Activated T-helper 2 cell treated with anti-CD3 and anti-CD28 coated beads, Interferon-gamma antibody, Interleukin-2, Interleukin-4, amounts not matched to agents 10 μg/mL and 5 μg/mL and 100 μg/mL, durations not matched to agents 14 hours and 24 hours and 36 hours (primary cell): Measurements from ENCODE around the gene EFNB2. TPM values are rescaled to one million over a fixed set of nuclear protein-coding genes. Genes with fewer than 3 reads are reported as not detected.

ENCODE experiments used
- DNase-seq: peaks from one replicate; pipeline ENCODE4 v3.0.0; 2021; ENCODE audit warnings: low spot score
- H3K27ac Mint-ChIP-seq: one replicate; pipeline ENCODE4 v1.8.0; 2021; ENCODE audit warnings: mixed read lengths
- H3K27me3 Mint-ChIP-seq: one replicate; pipeline ENCODE4 v1.8.0; 2021; ENCODE audit warnings: low read depth, mixed read lengths
- H3K36me3 Mint-ChIP-seq: one replicate; pipeline ENCODE4 v1.8.0; 2021; ENCODE audit warnings: low read depth, mixed read lengths
- H3K4me1 Mint-ChIP-seq: one replicate; pipeline ENCODE4 v1.8.0; 2021; ENCODE audit warnings: low read depth, mixed read lengths
- H3K4me3 Mint-ChIP-seq: one replicate; pipeline ENCODE4 v1.8.0; 2021; ENCODE audit warnings: low read depth, mild to moderate bottlenecking, moderate library complexity, mixed read lengths
- H3K9me3 Mint-ChIP-seq: one replicate; pipeline ENCODE4 v1.8.0; 2021; ENCODE audit warnings: mixed read lengths
- intact Hi-C: fragments of 100-400 bp; cut with micrococcal nuclease; formaldehyde crosslinking; loops from one replicate; pipeline ENCODE4 v1.15.1; 2023
- total RNA-seq: library from RNA; stranded (reverse); gene quantifications from 2 replicates; pipeline ENCODE4 v1.2.3, GENCODE V29; 2022

Gene EFNB2
- total RNA-seq, 1 donor from 2014 or later: 0.21 TPM

DNA sequence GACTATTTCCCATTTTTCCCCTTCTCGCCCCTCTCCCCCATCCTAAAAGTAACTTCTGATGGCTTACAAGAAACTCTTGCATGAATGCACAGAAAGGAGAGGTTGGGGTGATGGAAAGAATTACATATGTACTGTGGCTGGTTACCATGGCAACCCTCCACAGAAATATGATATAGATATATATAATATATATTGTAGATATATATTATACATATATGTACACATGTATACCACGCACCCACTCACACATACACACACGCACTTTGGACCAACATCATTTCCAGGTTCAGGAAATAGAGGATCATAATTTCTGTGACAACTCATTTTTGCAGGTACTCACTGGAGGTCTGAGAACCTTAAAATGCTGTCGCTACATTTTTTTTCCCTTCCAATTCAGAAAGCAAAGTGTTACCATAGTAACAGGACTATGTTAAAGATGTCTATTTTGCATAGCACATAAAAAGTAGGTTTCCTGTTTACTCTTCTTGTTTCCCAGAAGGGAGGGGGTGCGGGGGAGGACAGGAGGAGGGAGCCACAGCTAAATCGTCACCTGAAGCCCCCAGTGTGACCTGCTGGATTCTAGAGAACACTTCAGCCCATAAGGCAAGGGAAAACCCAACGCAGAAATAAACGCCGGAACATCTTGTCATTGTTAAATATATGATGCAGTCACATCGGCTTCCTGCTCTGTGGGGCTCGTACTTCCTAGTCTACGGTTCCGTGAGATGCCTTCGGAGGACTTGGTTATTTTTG is 44.7 kb downstream of the EFNB2 start:
- no peaks in the 10 kb centered on the region for H3K36me3 Mint-ChIP-seq
- peak overlapping the region; percentile 22 for H3K4me3 Mint-ChIP-seq
- peaks cover 43% of the 10 kb centered on the region for H3K27me3 Mint-ChIP-seq
- DNase-seq: no peak
- peaks cover 10% of the 10 kb centered on the region for H3K4me1 Mint-ChIP-seq
- H3K27ac Mint-ChIP-seq: peak overlapping the region; percentile 44
- H3K9me3 Mint-ChIP-seq: no peaks in the 10 kb centered on the region
- intact Hi-C loops: loop anchor here (5.0 kb wide), 1 partner anchor 42 kb away; no protein-coding TSS in a partner anchor

GRCh38 chr13:106489849-106490568 is 45.5 kb downstream of the EFNB2 start:
- peaks cover 46% of the 10 kb centered on the region for H3K27me3 Mint-ChIP-seq
- H3K9me3 Mint-ChIP-seq: no peaks in the 10 kb centered on the region
- no peaks in the 10 kb centered on the region for H3K36me3 Mint-ChIP-seq
- intact Hi-C loops: loop anchor here (5.0 kb wide), 1 partner anchor 42 kb away; no protein-coding TSS in a partner anchor
- H3K27ac Mint-ChIP-seq: no peak overlapping the region
- H3K4me1 Mint-ChIP-seq: peaks cover 10% of the 10 kb centered on the region
- H3K4me3 Mint-ChIP-seq: no peak overlapping the region
- DNase-seq: no peak

DNA sequence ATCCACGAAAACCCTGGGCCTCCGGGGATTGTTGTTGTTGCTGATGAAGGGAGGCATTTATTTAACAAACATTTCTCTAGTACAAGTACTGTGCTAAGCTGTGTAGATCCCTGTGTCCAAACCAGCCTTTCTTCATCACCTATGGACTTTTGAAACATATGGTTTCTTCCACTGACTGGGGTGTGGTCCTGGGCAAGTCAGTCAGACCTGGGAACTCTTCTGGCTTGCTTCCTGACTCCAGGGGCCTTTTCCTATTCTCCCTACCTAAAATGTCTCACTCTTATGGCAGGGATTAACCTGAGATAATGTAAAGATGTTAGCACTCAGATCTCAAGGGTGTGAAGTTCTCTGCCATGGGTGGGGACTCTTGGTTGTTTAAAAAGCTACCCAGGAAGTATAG is 46.8 kb downstream of the EFNB2 start:
- Mint-ChIP-seq H3K36me3 (no peaks in the 10 kb centered on the region), H3K4me1 (peaks cover 10% of the 10 kb centered on the region), H3K4me3 (no peak overlapping the region), H3K9me3 (no peaks in the 10 kb centered on the region), H3K27me3 (peaks cover 49% of the 10 kb centered on the region), H3K27ac (no peak overlapping the region)
- no peak for DNase-seq
- intact Hi-C loops: no loop called here

DNA sequence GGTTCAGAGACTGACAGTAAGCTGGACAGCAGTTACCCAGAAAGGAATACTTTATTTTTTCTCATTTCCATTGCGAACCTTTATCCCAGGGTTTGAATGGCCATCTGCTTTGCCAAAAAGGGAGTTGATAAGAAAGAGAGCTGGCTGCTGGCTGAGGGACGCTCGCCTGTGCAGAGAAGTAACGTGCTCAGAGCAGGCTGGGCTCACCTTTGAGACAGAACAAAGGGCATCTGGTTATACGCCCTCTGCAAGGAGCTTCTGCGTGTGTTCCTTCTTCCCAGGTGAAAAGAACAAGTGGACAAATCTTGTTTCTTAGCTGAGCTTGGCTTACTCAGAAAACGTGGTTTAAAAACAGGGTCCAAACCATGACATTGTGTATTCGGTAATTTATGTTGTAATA is 47.4 kb downstream of the EFNB2 start:
- Mint-ChIP-seq H3K9me3 (no peaks in the 10 kb centered on the region), H3K27me3 (peaks cover 52% of the 10 kb centered on the region), H3K27ac (no peak overlapping the region), H3K4me1 (peaks cover 6% of the 10 kb centered on the region), H3K4me3 (no peak overlapping the region), H3K36me3 (no peaks in the 10 kb centered on the region)
- intact Hi-C loops: no loop called here
- DNase-seq: no peak

DNA sequence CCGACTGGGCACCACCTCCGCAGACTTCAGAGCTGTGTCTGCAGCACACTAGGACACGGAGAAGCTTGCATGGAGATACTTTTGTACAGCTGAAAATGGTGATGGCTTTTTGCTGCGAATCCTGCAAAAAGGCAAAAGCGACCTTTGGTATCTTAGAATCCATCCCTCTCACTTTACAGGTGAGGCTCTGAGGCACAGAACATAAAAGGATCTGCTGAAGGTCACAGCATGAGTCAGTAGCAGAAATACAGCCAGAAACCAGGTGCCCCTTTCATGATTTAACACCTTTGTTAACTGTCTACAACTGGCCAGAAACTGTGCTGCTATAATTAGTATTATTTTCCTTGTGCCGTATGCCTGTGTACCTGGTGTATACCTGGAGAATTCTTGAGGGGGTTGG is 48.3 kb downstream of the EFNB2 start:
- Mint-ChIP-seq H3K36me3 (no peaks in the 10 kb centered on the region), H3K27me3 (peaks cover 51% of the 10 kb centered on the region), H3K27ac (no peak overlapping the region), H3K4me1 (peaks cover 6% of the 10 kb centered on the region), H3K4me3 (no peak overlapping the region), H3K9me3 (peaks cover 4% of the 10 kb centered on the region)
- no peak for DNase-seq
- intact Hi-C loops: no loop called here

GRCh38 chr13:106486287-106486686 is 49.2 kb downstream of the EFNB2 start:
- intact Hi-C loops: no loop called here
- no peak overlapping the region for H3K4me3 Mint-ChIP-seq
- peaks cover 44% of the 10 kb centered on the region for H3K27me3 Mint-ChIP-seq
- H3K4me1 Mint-ChIP-seq: peaks cover 6% of the 10 kb centered on the region
- no peak overlapping the region for H3K27ac Mint-ChIP-seq
- H3K36me3 Mint-ChIP-seq: no peaks in the 10 kb centered on the region
- peaks cover 4% of the 10 kb centered on the region for H3K9me3 Mint-ChIP-seq
- no peak for DNase-seq

- no peaks in the 10 kb centered on the region for H3K4me1 Mint-ChIP-seq
- intact Hi-C loops: no loop called here
- H3K4me3 Mint-ChIP-seq: no peak overlapping the region
- DNase-seq: no peak
- no peaks in the 10 kb centered on the region for H3K36me3 Mint-ChIP-seq
- no peak overlapping the region for H3K27ac Mint-ChIP-seq
- peaks cover 35% of the 10 kb centered on the region for H3K27me3 Mint-ChIP-seq
- peaks cover 4% of the 10 kb centered on the region for H3K9me3 Mint-ChIP-seq
These were observed 50.8 kb downstream of the EFNB2 start for GRCh38 chr13:106484537-106485193.

GRCh38 chr13:106484084-106484483 is 51.4 kb downstream of the EFNB2 start:
- peaks cover 31% of the 10 kb centered on the region for H3K27me3 Mint-ChIP-seq
- intact Hi-C loops: no loop called here
- no peak for DNase-seq
- no peak overlapping the region for H3K4me3 Mint-ChIP-seq
- H3K27ac Mint-ChIP-seq: no peak overlapping the region
- H3K36me3 Mint-ChIP-seq: no peaks in the 10 kb centered on the region
- H3K9me3 Mint-ChIP-seq: peaks cover 4% of the 10 kb centered on the region
- H3K4me1 Mint-ChIP-seq: no peaks in the 10 kb centered on the region

DNA sequence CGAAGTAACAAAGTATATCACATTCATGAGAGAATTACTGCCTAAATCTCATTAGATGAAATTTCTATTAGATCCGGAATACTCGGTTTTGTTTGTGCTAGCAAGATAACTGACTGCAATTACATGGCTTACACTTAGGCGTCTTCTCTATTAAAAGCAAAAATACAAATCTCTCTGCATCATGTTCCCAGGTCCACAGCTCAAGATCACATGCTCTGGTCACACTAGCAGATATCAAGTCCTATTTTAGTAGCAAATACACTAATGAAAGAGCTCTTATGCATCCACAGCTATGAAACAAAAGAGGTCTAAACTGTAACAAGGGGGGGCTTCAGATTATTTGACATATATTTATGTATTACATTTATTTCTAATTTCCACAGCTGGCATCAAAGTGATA is 53.5 kb downstream of the EFNB2 start:
- H3K4me3 Mint-ChIP-seq: no peak overlapping the region
- no peaks in the 10 kb centered on the region for H3K36me3 Mint-ChIP-seq
- DNase-seq: no peak
- H3K9me3 Mint-ChIP-seq: peaks cover 4% of the 10 kb centered on the region
- H3K4me1 Mint-ChIP-seq: no peaks in the 10 kb centered on the region
- intact Hi-C loops: no loop called here
- peaks cover 29% of the 10 kb centered on the region for H3K27me3 Mint-ChIP-seq
- no peak overlapping the region for H3K27ac Mint-ChIP-seq

GRCh38 chr13:106480351-106480910 is 55.0 kb downstream of the EFNB2 start:
- intact Hi-C loops: no loop called here
- Mint-ChIP-seq H3K9me3 (peaks cover 4% of the 10 kb centered on the region), H3K4me3 (no peak overlapping the region), H3K4me1 (no peaks in the 10 kb centered on the region), H3K36me3 (no peaks in the 10 kb centered on the region), H3K27ac (no peak overlapping the region), H3K27me3 (peaks cover 17% of the 10 kb centered on the region)
- no peak for DNase-seq

DNA sequence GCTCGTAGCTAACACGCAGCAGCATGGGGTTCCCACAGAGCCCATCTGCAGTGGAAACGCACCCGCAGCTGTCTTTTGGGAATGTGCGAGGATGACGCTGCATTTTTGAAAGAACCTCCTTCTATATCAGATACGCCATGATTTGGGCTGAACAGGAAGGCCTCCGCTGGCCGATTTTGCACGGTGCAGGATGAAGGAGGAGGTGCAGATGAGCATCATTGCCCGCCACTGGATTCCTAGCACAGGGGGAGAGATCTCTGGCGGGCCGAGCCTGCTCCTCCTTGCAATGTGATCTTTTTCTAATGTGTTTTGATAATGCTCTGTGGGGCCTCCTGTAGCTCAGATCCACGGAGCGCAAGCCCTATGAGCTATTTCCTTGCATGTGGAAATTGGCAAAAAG is 55.5 kb downstream of the EFNB2 start:
- Mint-ChIP-seq H3K4me1 (no peaks in the 10 kb centered on the region), H3K4me3 (no peak overlapping the region), H3K27ac (no peak overlapping the region), H3K27me3 (peaks cover 13% of the 10 kb centered on the region), H3K36me3 (no peaks in the 10 kb centered on the region), H3K9me3 (peaks cover 4% of the 10 kb centered on the region)
- no peak for DNase-seq
- intact Hi-C loops: no loop called here

GRCh38 chr13:106478116-106478515 is 57.3 kb downstream of the EFNB2 start:
- intact Hi-C loops: no loop called here
- no peak overlapping the region for H3K4me3 Mint-ChIP-seq
- H3K27ac Mint-ChIP-seq: no peak overlapping the region
- H3K36me3 Mint-ChIP-seq: no peaks in the 10 kb centered on the region
- no peak for DNase-seq
- peaks cover 3% of the 10 kb centered on the region for H3K27me3 Mint-ChIP-seq
- no peaks in the 10 kb centered on the region for H3K4me1 Mint-ChIP-seq
- peaks cover 4% of the 10 kb centered on the region for H3K9me3 Mint-ChIP-seq

DNA sequence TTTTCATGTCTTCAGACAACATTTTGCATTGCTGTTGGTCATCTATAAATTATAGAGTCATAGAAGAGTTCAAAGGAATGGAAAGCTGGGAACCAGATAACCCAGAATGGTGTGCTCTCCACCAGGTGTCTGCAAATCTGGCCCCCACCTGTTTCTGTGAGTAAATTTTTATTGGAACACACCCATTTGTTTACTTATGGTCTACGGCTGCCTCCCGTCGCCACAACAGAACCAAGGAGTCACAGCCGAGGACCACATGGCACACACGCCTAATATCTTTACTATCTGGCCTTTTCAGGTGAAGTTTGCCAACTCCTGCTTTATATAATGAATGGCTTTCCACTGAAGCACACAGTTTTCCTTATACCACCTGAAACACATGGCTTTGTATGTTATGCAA is 58.2 kb downstream of the EFNB2 start:
- H3K9me3 Mint-ChIP-seq: peaks cover 2% of the 10 kb centered on the region
- no peaks in the 10 kb centered on the region for H3K36me3 Mint-ChIP-seq
- H3K4me1 Mint-ChIP-seq: no peaks in the 10 kb centered on the region
- intact Hi-C loops: no loop called here
- H3K4me3 Mint-ChIP-seq: no peak overlapping the region
- no peak for DNase-seq
- no peaks in the 10 kb centered on the region for H3K27me3 Mint-ChIP-seq
- no peak overlapping the region for H3K27ac Mint-ChIP-seq
